ENCODE data around the gene NR2F6. TPM values are rescaled to one million over a fixed set of nuclear protein-coding genes. Genes with fewer than 3 reads are reported as not detected.
A peak's percentile ranks its signal among the peaks of the same experiment; 100 is the strongest.
"Not testable (repeated sequence)": the region's sequence is repeated elsewhere in the genome, so short reads cannot be mapped to it uniquely, and the experiment has no call there.

NR2F6 gene
- total RNA-seq = 10.8 TPM

DNA sequence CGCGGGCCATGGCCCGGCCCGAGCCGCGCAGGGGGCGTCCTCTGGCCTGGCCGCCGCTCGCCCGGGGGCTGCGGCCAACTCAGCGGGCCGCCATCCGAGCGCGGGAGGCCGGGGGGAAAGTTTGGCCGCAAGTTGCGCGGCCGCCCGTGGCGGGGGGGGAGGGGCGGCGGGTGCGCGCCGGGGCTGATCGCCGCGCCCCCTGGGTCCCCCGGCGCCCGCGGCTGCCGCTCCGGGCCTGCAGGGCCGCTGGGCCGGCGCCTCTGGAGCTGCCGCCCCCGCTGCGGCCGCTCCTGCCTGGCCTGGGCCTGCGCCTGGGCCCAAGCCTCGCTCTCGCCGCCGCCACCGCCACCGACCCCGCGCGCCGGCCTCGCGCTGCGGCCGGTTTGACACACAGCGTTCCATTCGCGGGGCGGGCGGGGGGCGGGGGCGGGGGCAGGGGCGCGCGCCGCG, at the start of gene NR2F6:
Gene NR2F6 (minus strand): TSS at position 385 of the 450 bp plus-strand sequence. CDS start 699 bp downstream, outside the sequence.
- DNase-seq (ENCODE audit: low read depth in 2 of 3, low spot score in 2 of 3) = no peak

DNA sequence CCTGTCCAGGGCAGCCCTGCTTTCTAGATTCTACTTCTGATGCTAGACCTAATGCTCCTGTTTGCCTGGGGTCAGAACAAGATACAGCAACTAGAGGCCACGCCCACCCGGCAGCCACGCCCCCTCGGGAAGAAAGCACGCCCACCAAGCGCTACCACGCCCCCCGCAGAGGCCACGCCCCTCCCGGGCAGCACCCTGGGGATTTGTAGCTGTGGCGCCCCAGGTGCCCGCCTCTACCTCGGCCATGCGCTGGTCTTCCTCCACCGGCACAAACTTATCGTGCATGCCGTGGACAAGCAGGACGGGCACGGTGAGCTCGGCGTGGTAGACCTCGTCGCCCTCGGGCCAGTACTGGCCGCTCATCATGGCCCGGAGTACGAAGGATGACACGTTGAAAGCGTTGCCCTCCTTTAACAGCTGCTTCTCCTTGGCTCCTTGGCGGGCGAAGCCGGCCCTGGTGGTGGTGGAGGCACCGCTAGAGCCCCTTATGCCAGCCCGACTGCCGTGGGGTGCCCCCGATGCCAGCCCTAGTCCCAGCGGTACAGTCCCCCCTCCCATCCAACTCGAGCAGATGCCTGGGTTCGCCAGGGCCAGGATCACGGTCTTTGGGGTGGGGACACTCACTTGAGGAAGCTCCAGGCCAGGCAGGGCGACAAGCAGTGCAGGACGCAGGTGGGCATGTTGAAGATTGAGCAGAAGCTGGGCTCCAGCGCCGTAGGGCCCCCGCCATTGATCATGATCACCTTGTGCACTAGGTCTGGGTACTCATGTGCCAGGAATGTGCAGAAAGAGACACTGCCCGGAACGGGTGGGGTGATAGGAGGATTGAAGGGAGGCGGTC, 48.6 kb upstream of the NR2F6 start:
- DNase-seq (ENCODE audit: low read depth in 2 of 3, low spot score in 2 of 3) = peak in 1 of 3 donors; percentile 28

DNA sequence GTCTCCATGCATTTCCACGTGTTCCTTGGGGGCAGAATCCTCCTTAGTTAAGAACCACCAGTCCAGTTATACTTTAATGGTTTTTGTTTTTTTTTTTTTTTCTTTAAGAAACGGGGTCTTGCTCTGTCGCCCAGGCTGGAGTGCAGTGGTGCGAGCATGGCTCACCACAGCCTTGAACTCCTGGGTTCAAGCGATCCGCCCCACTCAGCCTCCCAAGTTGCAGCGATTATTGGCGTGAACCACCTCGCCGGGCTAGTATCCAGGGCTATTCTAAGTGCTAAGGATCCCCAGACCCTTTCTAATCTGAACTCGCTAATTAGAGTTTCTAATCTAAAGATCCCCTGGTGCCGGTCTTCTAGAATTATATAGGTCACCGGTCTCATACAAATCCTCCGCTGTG, 47.9 kb upstream of the NR2F6 start:
- DNase-seq (ENCODE audit: low read depth in 2 of 3, low spot score in 2 of 3) = no peak

DNA sequence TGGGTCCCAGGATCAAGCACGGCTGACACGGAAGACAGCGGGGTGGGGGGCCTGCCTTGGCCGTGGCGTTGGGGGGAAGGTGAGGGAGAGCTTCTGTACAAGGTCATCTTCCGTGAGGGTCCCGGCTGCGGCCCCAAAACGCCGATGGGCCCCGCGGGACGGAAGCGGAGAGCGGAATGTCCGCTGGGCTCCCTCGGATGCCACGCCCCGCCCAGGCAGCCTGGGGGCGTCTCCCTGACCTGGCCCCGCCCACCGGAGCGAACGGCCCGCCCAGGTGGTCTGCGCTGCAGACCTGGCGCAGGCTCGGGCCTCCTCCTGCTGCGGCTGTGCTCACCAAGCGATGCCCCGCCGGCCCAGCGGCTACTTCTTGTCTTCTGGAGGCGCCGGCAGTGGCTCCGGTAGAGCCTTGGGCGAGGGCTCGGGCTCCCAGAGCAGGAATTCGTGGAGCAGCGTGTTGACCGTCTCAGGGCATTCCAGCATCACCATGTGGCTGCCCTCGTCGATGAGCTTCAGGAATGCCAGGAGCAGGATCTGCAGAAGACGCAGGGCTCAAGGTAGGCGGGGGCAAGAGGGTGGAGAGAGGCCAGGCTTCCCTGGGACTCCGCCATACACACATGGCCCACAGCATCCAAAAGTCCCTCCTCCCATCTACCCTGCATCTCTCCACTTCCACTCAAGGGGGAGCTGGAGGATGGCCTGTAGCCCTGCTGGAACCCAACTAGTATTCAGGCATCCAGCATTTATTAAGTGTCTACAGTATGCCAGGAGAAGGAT, 46.8 kb upstream of the NR2F6 start:
- peak; percentile 52 to 88 (median 77) for DNase-seq (ENCODE audit: low read depth in 2 of 3, low spot score in 2 of 3)

DNA sequence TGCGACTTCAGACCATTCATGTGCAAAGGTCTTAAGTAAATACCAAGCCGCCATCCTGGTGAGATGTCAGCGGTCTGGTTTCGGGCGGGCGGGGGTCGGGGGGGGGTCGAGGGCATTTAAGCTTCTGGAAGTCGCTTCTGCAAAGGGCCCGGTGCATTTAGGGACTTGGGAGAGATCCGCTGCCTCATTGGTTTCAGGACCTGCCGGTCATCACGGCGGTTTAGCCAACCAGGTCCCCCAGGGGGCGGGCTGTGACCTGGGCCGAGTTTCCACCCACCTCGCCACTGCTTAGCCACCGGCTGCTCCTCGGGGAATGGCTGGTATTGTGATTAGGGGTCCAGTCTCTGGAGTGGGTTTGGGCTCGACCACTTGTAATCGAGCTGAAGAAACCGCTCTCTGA, 43.8 kb upstream of the NR2F6 start:
- peak in 2 of 3 donors; percentile 83 to 90 for DNase-seq (ENCODE audit: low read depth in 2 of 3, low spot score in 2 of 3)

DNA sequence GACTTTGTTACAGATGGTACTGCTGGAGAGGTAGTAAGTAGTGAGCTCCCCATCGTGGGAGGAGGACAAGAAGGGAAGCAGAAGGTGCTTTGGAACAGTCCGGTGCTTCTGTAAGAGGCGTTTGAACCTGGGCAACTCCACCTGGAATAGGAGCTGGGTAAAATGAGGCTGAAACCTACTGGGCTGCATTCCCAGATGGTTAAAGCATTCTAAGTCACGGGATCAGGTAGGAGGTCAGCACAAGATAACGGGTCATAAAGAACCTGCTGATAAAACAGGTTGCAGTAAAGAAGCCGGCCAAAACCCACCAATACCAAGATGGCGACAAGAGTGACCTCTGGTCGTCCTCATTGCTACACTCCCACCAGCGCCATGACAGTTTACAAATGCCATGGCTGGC, 41.0 kb upstream of the NR2F6 start:
- no peak for DNase-seq (ENCODE audit: low read depth in 2 of 3, low spot score in 2 of 3)

DNA sequence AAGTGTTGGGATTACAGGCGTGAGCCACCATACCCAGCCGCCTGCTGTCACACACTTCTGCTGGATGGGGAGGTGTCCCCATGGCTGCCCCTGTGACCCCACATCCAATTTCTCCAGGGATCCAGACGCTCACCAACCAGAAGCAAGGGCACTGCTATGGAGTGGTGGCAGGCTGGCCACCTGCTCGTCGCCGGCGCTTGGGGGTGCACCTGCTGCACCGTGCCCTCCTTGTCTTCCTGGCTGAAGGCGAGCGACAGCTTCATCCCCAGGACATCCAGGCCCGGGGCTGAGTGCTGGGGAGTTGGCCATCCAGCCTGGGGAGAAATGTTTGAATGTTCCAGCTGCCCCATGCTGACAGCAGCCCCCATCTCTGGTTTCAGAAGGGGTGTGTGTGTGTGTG, 40.5 kb upstream of the NR2F6 start:
- no peak for DNase-seq (ENCODE audit: low read depth in 2 of 3, low spot score in 2 of 3)

DNA sequence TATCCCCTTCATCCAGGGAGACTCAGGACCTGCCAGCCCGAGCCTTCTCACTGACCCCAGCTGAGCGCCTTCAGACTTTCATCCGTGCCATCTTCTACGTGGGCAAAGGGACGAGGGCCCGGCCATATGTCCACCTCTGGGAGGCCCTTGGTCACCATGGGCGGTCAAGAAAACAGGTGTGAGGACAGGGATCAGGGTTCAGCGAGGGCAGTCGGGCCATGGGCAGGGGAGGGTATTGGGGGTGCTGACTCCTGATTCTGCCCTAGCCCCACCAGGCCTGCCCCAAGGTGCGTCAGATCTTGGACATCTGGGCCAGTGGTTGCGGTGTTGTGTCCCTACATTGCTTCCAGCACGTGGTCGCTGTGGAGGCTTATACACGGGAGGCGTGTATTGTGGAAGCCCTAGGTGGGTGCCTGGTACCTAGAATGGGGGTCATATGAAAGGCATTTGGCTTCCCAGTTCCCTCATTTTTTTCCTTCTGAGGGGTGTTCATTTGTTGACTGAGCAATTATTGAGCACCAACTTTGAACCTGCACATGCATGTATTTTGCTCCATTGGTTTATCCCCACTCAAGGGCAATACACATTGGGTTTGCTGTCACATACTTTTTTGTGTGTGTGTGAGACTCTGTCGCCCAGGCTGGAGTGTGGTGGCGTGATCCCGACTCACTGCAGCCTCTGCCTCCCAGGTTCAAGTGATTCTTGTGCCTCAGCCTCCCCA, 39.9 kb upstream of the NR2F6 start:
- no peak for DNase-seq (ENCODE audit: low read depth in 2 of 3, low spot score in 2 of 3)

DNA sequence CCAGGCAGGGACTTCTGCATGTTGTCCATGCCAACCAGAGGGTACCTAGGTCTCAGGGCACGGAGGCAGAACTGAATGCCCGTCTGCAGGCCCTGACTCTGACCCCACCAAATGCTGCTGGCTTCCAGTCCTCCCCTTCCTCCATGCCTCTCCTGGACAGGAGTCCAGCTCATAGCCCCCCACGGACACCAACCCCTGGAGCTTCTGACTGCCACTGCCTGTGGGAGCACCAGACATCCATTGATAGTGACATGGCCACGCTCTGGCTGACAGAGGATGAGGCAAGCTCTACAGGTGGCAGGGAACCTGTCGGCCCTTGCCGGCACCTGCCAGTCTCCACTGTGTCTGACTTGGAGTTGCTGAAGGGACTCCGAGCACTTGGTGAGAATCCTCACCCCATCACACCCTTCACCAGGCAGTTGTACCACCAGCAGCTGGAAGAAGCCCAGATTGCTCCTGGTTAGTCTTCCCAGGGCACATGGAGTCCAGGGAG, 37.8 kb upstream of the NR2F6 start:
- DNase-seq (ENCODE audit: low read depth in 2 of 3, low spot score in 2 of 3) = no peak

DNA sequence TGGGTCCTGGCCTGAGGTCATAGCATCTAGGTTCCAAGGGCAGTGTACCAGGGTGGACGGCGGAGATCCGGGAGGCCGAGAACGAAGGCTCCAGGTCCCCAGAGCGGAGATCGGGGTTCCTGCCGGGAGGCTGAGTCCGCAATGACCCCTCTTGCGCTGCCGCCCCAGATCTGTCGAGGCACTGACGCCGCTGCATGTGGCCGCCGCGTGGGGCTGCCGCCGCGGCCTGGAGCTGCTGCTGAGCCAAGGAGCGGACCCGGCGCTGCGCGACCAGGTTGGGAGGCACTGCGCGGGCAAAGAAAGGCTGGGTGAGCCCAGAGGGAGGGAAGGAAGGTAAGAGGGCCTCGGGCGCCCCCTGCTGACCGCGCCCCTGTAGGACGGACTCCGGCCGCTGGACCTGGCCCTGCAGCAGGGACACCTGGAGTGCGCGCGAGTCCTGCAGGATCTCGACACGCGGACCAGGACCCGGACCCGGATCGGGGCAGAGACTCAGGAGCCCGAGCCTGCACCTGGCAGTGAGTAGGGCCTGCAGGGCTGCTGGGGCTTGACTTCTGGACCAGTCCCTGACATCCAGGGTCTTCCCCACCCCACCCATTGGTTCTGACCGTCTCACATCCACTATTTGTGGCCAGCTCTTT, 36.9 kb upstream of the NR2F6 start:
- DNase-seq (ENCODE audit: low read depth in 2 of 3, low spot score in 2 of 3) = peak; percentile 69 to 81 (median 77)

DNA sequence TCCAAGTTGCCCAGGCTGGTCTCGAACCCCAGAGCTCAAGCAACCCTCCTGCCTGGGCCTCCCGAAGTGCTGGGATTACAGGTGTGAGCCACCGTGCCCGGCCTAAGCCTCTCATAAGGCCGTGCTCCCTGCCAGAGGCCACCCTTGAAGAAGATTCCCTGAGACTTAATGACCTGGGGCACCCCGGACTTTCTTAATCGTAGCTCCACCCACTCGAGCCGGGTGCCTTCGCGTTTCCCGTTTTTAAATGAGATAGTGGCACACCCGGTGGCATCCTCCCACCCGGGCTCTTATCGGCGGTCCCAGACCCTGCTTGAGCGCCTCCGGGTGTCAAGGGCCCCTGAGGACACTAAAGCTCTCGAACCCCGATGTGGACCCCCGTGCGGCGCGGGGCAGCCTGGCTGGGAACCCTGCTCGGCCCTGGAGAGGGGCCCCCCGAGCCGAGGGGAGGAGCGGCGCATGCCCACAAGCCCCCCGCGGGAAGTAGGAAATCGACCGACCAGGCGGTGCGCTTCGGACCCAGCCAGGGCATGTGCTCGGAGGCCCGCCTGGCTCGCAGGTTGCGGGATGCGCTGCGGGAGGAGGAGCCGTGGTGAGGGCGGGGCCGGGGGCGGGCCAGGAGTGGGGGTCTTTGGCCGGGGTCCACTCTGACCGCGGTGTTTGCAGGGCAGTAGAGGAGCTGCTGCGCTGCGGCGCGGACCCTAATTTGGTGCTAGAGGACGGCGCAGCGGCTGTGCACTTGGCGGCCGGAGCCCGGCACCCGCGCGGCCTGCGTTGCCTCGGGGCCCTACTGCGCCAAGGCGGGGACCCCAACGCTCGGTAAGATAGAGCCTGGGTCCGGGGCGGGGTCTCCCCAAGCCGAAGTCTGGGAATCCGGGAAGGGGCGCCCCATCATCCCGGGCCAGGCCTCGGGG, 35.9 kb upstream of the NR2F6 start, which contains the start of gene ANKLE1:
Gene ANKLE1 (plus strand): TSS at position 511 of the 914 bp plus-strand sequence. CDS start 20 bp downstream, at position 531.
- DNase-seq (ENCODE audit: low read depth in 2 of 3, low spot score in 2 of 3) = peak in 2 of 3 donors; percentile 59 to 61

DNA sequence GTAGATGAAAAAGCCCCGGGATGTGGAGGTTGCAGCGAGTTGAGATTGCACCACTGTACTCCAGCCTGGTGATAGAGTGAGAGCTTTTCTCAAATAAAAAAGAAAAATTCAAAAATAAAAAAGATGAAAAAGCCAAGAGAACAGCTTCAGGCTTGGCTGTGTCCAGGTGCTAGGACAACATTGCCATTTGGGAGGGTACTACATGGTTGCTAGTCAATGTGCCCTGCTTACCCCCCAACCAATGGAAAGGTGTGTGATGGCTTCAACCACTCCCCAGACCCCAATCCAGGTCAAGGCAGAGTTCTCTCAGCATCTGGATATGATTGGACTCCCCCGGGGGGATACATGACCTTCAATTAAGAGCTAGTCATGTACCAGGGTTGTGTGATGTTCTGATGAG, 33.7 kb upstream of the NR2F6 start:
- no peak for DNase-seq (ENCODE audit: low read depth in 2 of 3, low spot score in 2 of 3)

DNA sequence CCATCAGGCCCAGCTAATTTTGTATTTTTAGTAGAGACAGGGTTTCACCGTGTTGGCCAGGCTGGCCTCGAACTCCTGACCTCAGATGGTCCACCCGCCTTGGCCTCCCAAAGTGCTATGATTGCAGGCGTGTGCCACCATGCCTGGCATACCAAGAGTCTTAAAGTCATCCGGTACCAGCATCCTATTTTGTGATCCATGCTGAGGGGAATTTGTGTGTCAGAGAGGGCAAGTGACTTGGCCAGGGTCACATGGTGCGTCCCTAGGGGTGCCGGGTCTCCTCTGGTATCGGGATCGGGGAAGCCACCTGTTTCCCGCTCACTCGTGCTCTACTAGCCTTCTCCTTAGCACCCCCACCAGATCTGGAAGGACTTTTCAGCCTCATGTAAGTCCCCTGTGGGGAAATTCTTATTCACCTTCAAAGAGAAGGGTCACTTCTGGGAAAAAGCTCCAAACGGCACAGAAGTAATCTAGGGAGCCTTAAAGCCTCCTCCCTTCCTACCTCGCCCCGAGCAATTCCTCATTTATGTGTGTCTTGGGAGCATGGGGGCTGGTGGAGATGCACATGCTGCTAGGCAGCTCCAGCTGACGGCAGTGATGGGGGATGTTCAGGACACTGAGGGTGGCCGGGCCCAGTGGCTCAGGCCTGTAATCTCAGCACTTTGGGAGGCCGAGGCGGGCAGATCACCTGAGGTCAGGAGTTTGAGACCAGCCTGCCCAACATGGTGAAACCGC, 29.9 kb upstream of the NR2F6 start:
- DNase-seq (ENCODE audit: low read depth in 2 of 3, low spot score in 2 of 3) = no peak

DNA sequence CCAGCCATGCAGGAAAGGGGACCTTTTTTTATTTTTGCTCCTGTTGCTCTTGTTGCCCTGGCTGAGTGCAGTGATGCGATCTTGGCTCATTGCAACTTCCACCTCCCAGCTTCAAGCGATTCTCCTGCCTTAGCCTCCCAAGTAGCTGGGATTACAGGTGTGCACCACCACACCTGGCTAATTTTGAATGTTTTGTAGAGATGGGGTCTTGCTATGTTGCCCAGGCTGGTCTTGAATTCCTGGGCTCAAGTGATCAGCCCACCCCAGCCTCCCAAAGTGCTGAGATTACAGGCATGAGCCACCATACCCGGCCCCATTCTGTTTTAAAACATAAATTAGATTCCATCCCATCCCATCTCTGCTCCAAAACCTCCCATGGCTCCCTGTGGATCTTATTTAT, 29.2 kb upstream of the NR2F6 start:
- DNase-seq (ENCODE audit: low read depth in 2 of 3, low spot score in 2 of 3) = not testable (repeated sequence)

DNA sequence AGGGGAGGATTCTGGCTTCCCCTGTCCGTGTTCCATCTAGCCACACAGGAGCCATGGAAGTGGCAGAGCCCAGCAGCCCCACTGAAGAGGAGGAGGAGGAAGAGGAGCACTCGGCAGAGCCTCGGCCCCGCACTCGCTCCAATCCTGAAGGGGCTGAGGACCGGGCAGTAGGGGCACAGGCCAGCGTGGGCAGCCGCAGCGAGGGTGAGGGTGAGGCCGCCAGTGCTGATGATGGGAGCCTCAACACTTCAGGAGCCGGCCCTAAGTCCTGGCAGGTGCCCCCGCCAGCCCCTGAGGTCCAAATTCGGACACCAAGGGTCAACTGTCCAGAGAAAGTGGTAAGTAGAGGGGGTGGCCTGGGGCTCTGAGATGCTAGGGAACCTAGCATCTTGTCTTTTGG, 23.0 kb upstream of the NR2F6 start:
- DNase-seq (ENCODE audit: low read depth in 2 of 3, low spot score in 2 of 3) = no peak

DNA sequence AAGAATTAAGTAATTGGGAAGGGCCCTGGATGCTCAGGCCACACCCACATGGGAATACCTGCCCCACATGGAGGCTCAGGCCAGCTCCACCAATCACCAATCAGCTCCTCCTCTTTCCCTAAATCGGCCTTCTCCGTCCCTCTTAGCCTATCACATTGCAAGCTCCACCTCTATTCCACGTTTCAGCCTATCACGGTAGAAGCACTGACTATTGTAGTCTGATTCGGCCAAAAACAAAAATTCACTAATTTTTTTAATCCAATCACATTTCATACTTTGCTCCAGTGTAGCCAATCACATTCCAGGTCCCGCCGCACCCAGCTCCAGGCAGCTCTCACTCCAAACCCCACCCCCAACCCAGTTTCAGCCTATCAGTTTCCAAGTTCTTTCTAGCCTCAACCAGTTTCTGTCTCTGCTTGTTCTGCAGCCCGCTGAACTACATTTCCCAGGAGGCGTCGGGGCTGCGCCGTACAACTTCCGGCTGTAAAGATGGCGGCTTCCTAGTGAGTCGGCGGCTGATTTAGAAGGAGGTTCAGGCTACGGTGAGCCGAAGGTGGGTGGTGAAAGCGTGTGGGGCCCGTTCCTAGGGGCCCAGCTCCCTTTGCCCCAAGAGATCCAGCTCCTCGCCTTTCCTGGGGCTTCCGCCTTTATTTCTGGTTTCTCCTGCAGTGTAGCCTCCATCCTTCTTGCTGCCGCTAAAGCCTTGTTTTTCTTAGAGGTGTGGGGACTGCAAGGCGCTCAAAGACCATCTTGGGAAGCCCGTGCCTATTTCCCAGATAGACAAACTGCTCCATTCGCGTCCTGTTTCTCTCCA, 21.5 kb upstream of the NR2F6 start, which contains the start of gene BABAM1:
Gene BABAM1 (plus strand): TSS at position 469 of the 814 bp plus-strand sequence. CDS start 1,364 bp downstream, outside the sequence.
- DNase-seq (ENCODE audit: low read depth in 2 of 3, low spot score in 2 of 3) = peak; percentile 78 to 99 (median 98)

DNA sequence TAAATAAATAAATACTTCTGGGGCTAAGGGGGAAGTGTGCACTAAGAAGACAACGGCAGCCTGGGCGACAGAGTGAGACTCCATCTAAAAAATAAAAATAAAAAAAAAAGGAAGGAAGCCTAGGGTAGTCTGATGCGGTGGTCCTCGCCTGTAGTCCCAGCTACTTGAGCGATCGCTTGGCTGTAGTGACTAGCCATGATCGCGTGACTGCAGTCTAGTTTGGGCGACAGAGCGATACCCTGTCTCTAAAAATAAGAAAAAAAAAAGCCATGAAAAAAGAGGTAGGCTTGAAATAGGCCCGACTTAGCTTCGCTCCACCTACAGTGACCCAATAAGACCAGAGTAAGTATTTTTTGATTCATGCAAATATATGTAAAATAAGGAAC, 20.9 kb upstream of the NR2F6 start:
- DNase-seq (ENCODE audit: low read depth in 2 of 3, low spot score in 2 of 3) = peak in 1 of 3 donors; percentile 67

DNA sequence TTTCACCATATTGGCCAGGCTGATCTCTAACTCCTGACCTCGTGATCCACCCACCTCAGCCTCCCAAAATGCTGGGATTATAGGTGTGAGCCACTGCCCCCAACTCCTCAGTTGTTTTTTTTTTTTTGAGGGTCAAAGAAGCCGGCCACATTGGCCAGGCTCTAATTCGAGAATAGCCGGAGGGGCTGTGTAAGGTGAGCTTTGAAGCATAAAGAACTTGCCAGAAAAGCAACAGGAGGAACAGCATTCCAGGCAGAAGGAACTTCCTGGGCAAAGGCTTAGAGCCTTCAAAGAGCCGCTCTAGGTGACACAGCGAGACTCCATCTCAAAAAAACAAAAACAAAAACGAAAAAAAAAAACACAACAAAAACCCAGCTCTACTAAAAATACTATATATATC, 20.3 kb upstream of the NR2F6 start:
- DNase-seq (ENCODE audit: low read depth in 2 of 3, low spot score in 2 of 3) = no peak

Measured in hematopoietic multipotent progenitor cell (in vitro differentiated cells).